Measurements from ENCODE around the gene CD68. TPM values are rescaled to one million over a fixed set of nuclear protein-coding genes. Genes with fewer than 3 reads are reported as not detected.
"Not testable (repeated sequence)": the region's sequence is repeated elsewhere in the genome, so short reads cannot be mapped to it uniquely, and the experiment has no call there.

The CD68 gene
- total RNA-seq, 2 experiments from 2014 or later: 0.33 to 0.95 TPM

DNA sequence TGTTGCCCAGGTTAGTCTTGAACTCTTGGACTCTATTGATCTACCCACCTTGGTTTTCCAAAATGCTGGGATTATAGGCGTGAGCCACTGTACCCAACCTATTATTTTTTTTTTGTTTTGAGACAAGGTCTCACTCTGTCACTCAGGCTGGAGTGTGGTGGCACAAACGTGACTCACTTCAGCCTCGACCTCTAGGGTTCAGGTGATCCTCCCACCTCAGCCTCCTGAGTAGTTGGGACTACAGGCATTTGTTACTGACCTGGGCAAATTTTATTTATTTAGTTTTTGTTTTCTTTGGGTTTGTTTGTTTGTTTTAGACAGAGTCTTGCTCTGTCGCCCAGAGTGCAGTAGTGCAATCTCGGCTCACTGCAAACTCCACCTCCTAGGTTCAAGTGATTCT is 44.2 kb downstream of the CD68 start:
- ChIA-PET CTCF (no interaction called here), POLR2A (no interaction called here)
- no peak overlapping the region for H3K4me3 ChIP-seq (ENCODE audit: low read length)
- Mint-ChIP-seq H3K4me3 (no peak overlapping the region), H3K27me3 (no peaks in the 10 kb centered on the region), H3K27ac (no peak overlapping the region), H3K9me3 (no peaks in the 10 kb centered on the region), H3K4me1 (ENCODE audit: low read depth) (peaks cover 20% of the 10 kb centered on the region), H3K36me3 (ENCODE audit: low read depth) (peaks cover 13% of the 10 kb centered on the region)
- no peak for DNase-seq
- no peaks in the 10 kb centered on the region for H3K27me3 ChIP-seq (ENCODE audit: control insufficient read depth in 1 of 2, insufficient read depth in 2 of 2, low read length in 2 of 2)
- intact Hi-C loops (cut with DNase I, micrococcal nuclease): no loop called here
- no peaks in the 10 kb centered on the region for H3K36me3 ChIP-seq (ENCODE audit: insufficient read depth, low read length)
- no peak for ATAC-seq (ENCODE audit: poor library complexity)
- no peak overlapping the region for H3K27ac ChIP-seq (ENCODE audit: low read depth in 1 of 2, low read length in 2 of 2)
- H3K9me3 ChIP-seq (ENCODE audit: control insufficient read depth in 1 of 2, insufficient read depth in 1 of 2, low read length in 2 of 2): no peaks in the 10 kb centered on the region
- no peak for TF ChIP-seq CTCF (IDR thresholded peaks at IDR 0.05)
- peaks cover 21% of the 10 kb centered on the region for H3K4me1 ChIP-seq (ENCODE audit: insufficient read depth, low read length)

DNA sequence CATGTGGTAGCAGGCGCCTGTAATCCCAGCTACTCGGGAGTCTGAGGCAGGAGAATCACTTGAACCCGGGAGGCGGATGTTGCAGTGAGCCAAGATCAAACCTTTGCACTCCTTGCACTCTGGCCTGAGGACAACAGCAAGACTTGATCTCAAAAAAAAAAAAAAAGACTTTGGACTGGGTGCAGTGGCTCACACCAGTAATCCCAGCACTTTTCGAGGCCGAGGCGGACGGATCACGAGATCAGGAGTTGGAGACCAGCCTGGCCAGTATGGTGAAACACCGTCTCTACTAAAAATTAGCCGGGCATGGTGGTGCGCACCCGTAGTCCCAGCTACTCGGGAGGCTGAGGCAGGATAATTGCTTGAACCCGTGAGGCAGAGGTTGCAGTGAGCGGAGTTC is 46.3 kb downstream of the CD68 start:
- H3K27ac Mint-ChIP-seq; H3K9me3 ChIP-seq (ENCODE audit: control insufficient read depth in 1 of 2, insufficient read depth in 1 of 2, low read length in 2 of 2); H3K4me3 Mint-ChIP-seq; intact Hi-C loops (cut with DNase I, micrococcal nuclease); H3K27me3 ChIP-seq (ENCODE audit: control insufficient read depth in 1 of 2, insufficient read depth in 2 of 2, low read length in 2 of 2); H3K27me3 Mint-ChIP-seq; H3K27ac ChIP-seq (ENCODE audit: low read depth in 1 of 2, low read length in 2 of 2); H3K9me3 Mint-ChIP-seq; H3K36me3 ChIP-seq (ENCODE audit: insufficient read depth, low read length); H3K4me3 ChIP-seq (ENCODE audit: low read length); DNase-seq; ATAC-seq (ENCODE audit: poor library complexity): not testable (repeated sequence)
- CTCF ChIA-PET: interaction anchor here (0.7 to 0.9 kb wide), 2 partner anchors 65 to 573 kb away, joined by 3 to 4 read pairs; no protein-coding TSS in a partner anchor
- Mint-ChIP-seq H3K4me1 (ENCODE audit: low read depth) (peaks cover 20% of the 10 kb centered on the region), H3K36me3 (ENCODE audit: low read depth) (peaks cover 13% of the 10 kb centered on the region)
- peaks cover 21% of the 10 kb centered on the region for H3K4me1 ChIP-seq (ENCODE audit: insufficient read depth, low read length)
- POLR2A ChIA-PET: interaction anchor here (3.5 kb wide), 1 partner anchor 61 kb away, joined by 119 read pairs; the partner anchor contains the start of genes TP53 and WRAP53

DNA sequence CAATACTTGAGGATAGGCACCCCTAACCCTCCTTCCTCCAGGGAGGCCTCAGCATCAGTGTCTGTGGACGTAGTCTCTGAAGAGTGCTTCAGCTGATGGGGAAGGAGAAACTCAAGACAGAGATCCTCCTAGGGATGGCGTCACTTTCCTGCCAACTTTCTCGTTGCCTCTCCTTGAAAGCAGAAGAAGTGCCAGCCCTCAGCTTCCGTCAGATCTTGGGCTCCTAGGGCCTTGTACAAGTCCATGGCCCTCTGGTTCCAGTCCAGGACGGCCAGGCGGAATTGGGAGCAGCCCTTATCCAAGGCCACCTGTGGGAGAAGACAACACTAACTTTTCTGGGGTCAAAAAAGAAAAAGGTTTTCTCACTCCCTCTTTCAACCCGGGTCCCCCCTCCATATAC is 46.9 kb downstream of the CD68 start:
- Mint-ChIP-seq H3K4me1 (ENCODE audit: low read depth) (peaks cover 20% of the 10 kb centered on the region), H3K27me3 (no peaks in the 10 kb centered on the region), H3K36me3 (ENCODE audit: low read depth) (peaks cover 13% of the 10 kb centered on the region), H3K4me3 (peak overlapping the region; percentile 95), H3K9me3 (no peaks in the 10 kb centered on the region), H3K27ac (peak overlapping the region; percentile 82)
- H3K27ac ChIP-seq (ENCODE audit: low read depth in 1 of 2, low read length in 2 of 2): no peak overlapping the region
- POLR2A ChIA-PET: interaction anchor here (1.7 to 3.5 kb wide), 5 partner anchors 12 to 231 kb away, joined by 5 to 119 read pairs (median 22); partner anchors contain the start of genes ATP1B2, FXR2, MPDU1 and NAA38
- no peak overlapping the region for H3K4me3 ChIP-seq (ENCODE audit: low read length)
- H3K27me3 ChIP-seq (ENCODE audit: control insufficient read depth in 1 of 2, insufficient read depth in 2 of 2, low read length in 2 of 2): no peaks in the 10 kb centered on the region
- peaks cover 21% of the 10 kb centered on the region for H3K4me1 ChIP-seq (ENCODE audit: insufficient read depth, low read length)
- no peaks in the 10 kb centered on the region for H3K36me3 ChIP-seq (ENCODE audit: insufficient read depth, low read length)
- intact Hi-C loops (cut with DNase I, micrococcal nuclease): no loop called here
- TF ChIP-seq CTCF (IDR thresholded peaks at IDR 0.05): no peak
- ATAC-seq (ENCODE audit: poor library complexity) (no peak), DNase-seq (peak in 2 of 14 experiments; percentile 43)
- H3K9me3 ChIP-seq (ENCODE audit: control insufficient read depth in 1 of 2, insufficient read depth in 1 of 2, low read length in 2 of 2): no peaks in the 10 kb centered on the region
- CTCF ChIA-PET: interaction anchor here (0.7 to 1.1 kb wide), 2 partner anchors 43 to 574 kb away, joined by 3 read pairs; partner anchors contain the start of gene MPDU1

DNA sequence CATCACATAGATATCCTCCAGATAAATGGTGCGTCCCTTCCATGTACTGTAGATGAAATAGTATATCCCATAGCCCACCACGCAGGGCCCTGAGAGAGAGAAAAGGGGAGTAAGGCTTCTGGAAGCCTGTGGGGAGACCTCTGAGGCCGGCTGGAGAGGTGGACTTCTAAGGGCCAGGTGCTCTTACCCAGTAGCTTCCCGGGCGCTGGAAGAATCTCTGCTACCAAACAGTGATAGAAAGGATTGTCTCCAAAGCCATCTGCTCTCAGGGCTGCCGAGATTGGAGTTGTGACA is 47.5 kb downstream of the CD68 start:
- peaks cover 21% of the 10 kb centered on the region for H3K4me1 ChIP-seq (ENCODE audit: insufficient read depth, low read length)
- H3K36me3 Mint-ChIP-seq (ENCODE audit: low read depth): peaks cover 13% of the 10 kb centered on the region
- H3K9me3 Mint-ChIP-seq: no peaks in the 10 kb centered on the region
- no peak for TF ChIP-seq CTCF (IDR thresholded peaks at IDR 0.05)
- H3K4me1 Mint-ChIP-seq (ENCODE audit: low read depth): peaks cover 20% of the 10 kb centered on the region
- ATAC-seq (ENCODE audit: poor library complexity) (no peak), DNase-seq (no peak)
- H3K27ac ChIP-seq (ENCODE audit: low read depth in 1 of 2, low read length in 2 of 2): peak overlapping the region in 1 of 2 donors; percentile 67
- no peaks in the 10 kb centered on the region for H3K27me3 Mint-ChIP-seq
- H3K4me3 ChIP-seq (ENCODE audit: low read length): peak overlapping the region; percentile 95
- no peaks in the 10 kb centered on the region for H3K9me3 ChIP-seq (ENCODE audit: control insufficient read depth in 1 of 2, insufficient read depth in 1 of 2, low read length in 2 of 2)
- intact Hi-C loops (cut with DNase I, micrococcal nuclease): no loop called here
- H3K27me3 ChIP-seq (ENCODE audit: control insufficient read depth in 1 of 2, insufficient read depth in 2 of 2, low read length in 2 of 2): no peaks in the 10 kb centered on the region
- POLR2A ChIA-PET: interaction anchor here (0.7 to 3.5 kb wide), 10 partner anchors 10 to 290 kb away, joined by 3 to 119 read pairs (median 6); partner anchors contain the start of genes ACAP1, ATP1B2, FXR2 and MPDU1
- CTCF ChIA-PET: interaction anchor here (1.1 to 1.9 kb wide), 4 partner anchors 12 to 61 kb away, joined by 3 to 16 read pairs (median 8); partner anchors contain the start of genes FXR2, MPDU1 and TP53
- H3K27ac Mint-ChIP-seq: peak overlapping the region; percentile 82
- no peaks in the 10 kb centered on the region for H3K36me3 ChIP-seq (ENCODE audit: insufficient read depth, low read length)
- H3K4me3 Mint-ChIP-seq: peak overlapping the region; percentile 95

Measured in CD4-positive, alpha-beta T cell (primary cell).